ENCODE data around the gene BBIP1.
"Not testable (repeated sequence)": the region's sequence is repeated elsewhere in the genome, so short reads cannot be mapped to it uniquely, and the experiment has no call there.

The BBIP1 gene

GRCh38 chr10:110881905-110882304, 37.1 kb downstream of the BBIP1 start:
- no peak for DNase-seq

GRCh38 chr10:110881247-110881646, 37.7 kb downstream of the BBIP1 start:
- DNase-seq: no peak

- no peak for DNase-seq
Measured at GRCh38 chr10:110880012-110880411, 39.0 kb downstream of the BBIP1 start.

GRCh38 chr10:110876788-110877187, 42.2 kb downstream of the BBIP1 start:
- no peak for DNase-seq

- DNase-seq: no peak
Measured at GRCh38 chr10:110876000-110876399, 43.0 kb downstream of the BBIP1 start.

GRCh38 chr10:110873951-110874350, 45.0 kb downstream of the BBIP1 start:
- DNase-seq: no peak

- DNase-seq: peak in 1 of 3 experiments; percentile 36
Measured at GRCh38 chr10:110872984-110873923, 45.7 kb downstream of the BBIP1 start.

GRCh38 chr10:110872145-110872983, 46.6 kb downstream of the BBIP1 start:
- DNase-seq: peak; percentile 13 to 78 (median 71)

GRCh38 chr10:110871298-110872084, 47.5 kb downstream of the BBIP1 start, which contains the start of gene PDCD4:
TSS of gene PDCD4 (plus strand) at chr10:110871928. CDS start at chr10:110876028, 4,100 bp downstream.
- peak; percentile 90 to 97 (median 92) for DNase-seq

- no peak for DNase-seq
Measured at GRCh38 chr10:110870823-110871297, 48.1 kb downstream of the BBIP1 start.

- DNase-seq: no peak
Measured at GRCh38 chr10:110868981-110869380, 50.0 kb downstream of the BBIP1 start.

GRCh38 chr10:110867807-110868465, 51.0 kb downstream of the BBIP1 start:
- DNase-seq: no peak

GRCh38 chr10:110867011-110867806, 51.8 kb downstream of the BBIP1 start:
- DNase-seq: not testable (repeated sequence)

- DNase-seq: no peak
Measured at GRCh38 chr10:110865809-110866482, 53.0 kb downstream of the BBIP1 start.

- DNase-seq: peak in 1 of 3 experiments; percentile 3
Measured at GRCh38 chr10:110865186-110865808, 53.7 kb downstream of the BBIP1 start.

GRCh38 chr10:110864662-110865140, 54.3 kb downstream of the BBIP1 start:
- peak in 1 of 3 experiments; percentile 2 for DNase-seq

- DNase-seq: no peak
Measured at GRCh38 chr10:110863956-110864355, 55.0 kb downstream of the BBIP1 start.

GRCh38 chr10:110863361-110863760, 55.6 kb downstream of the BBIP1 start:
- no peak for DNase-seq

GRCh38 chr10:110862961-110863360, 56.0 kb downstream of the BBIP1 start:
- DNase-seq: no peak
